HEK293 (cell line): ENCODE data around the gene MS4A15.

Source experiments
- CTCF ChIA-PET: fragments of 350-600 bp; formaldehyde crosslinking; extraction: SDS; loops from one replicate; lab custom pipeline; 2021; ENCODE audit warnings: antibody characterized with exemption; lab: Yijun Ruan, JAX
- POLR2A ChIA-PET: fragments of 300-600 bp; formaldehyde crosslinking; extraction: SDS; loops from one replicate; lab custom pipeline; 2020; ENCODE audit warnings: antibody characterized with exemption, inconsistent platforms; lab: Yijun Ruan, JAX
- H3K27ac ChIP-seq: fragments of 200-500 bp; sonication (Bioruptor generic); 2 replicates; pipeline ENCODE4 v1.5.1; 2014; ENCODE audit warnings: low read depth, low read length, control low read depth, inconsistent platforms; ENCODE audit errors: extremely low read depth
- H3K36me3 ChIP-seq, 2 experiments: fragments of 200-500 bp in 1 of 2; sonication (Bioruptor generic) in 1 of 2; 1 replicate in 1 of 2; 2 replicates in 1 of 2; pipeline ENCODE4 v1.5.1; 2014 to 2017; ENCODE audit warnings: inconsistent platforms in 2 of 2, low read length in 2 of 2; ENCODE audit not compliant: control insufficient read depth in 2 of 2, insufficient read depth in 1 of 2
- H3K4me1 ChIP-seq: fragments of 200-500 bp; sonication (Bioruptor generic); 2 replicates; pipeline ENCODE4 v1.5.1; 2014; ENCODE audit warnings: mild to moderate bottlenecking, low read length, inconsistent platforms; ENCODE audit not compliant: control insufficient read depth, insufficient read depth
- H3K4me3 ChIP-seq: 2 replicates; pipeline ENCODE4 v1.5.1; 2011; ENCODE audit warnings: low read depth, mild to moderate bottlenecking, control low read depth, low read length, moderate library complexity
- H3K9me3 ChIP-seq: fragments of 200-500 bp; sonication (Bioruptor generic); 2 replicates; pipeline ENCODE4 v1.5.1; 2014; ENCODE audit warnings: low read depth, low read length, inconsistent platforms; ENCODE audit not compliant: control insufficient read depth, insufficient read depth
- HOXD13 ChIP-seq: sonication (generic); formaldehyde crosslinking; IDR thresholded peaks from 2 replicates; pipeline ENCODE4 v1.8.0; 2022; ENCODE audit warnings: missing genetic modification reagents, borderline replicate concordance
- MZF1 ChIP-seq: fragments of 450-650 bp; formaldehyde crosslinking; IDR thresholded peaks from 2 replicates; pipeline ENCODE4 v1.5.1; 2017; ENCODE audit warnings: missing biosample characterization, missing genetic modification characterization, borderline replicate concordance
- ZBTB49 ChIP-seq: fragments of 450-650 bp; formaldehyde crosslinking; IDR thresholded peaks from 2 replicates; pipeline ENCODE4 v1.5.1; 2016; ENCODE audit warnings: missing biosample characterization, missing genetic modification characterization, low read depth
- ZNF37A ChIP-seq: fragments of 450-650 bp; IDR thresholded peaks from 2 replicates; pipeline ENCODE4 v1.5.1; 2018; ENCODE audit warnings: missing biosample characterization, missing genetic modification characterization
- ZNF398 ChIP-seq: fragments of 450-650 bp; formaldehyde crosslinking; IDR thresholded peaks from 2 replicates; pipeline ENCODE4 v1.5.1; 2017; ENCODE audit warnings: missing biosample characterization, missing genetic modification characterization
- ZNF426 ChIP-seq: fragments of 450-650 bp; formaldehyde crosslinking; IDR thresholded peaks from 2 replicates; pipeline ENCODE4 v1.5.1; 2017; ENCODE audit warnings: missing biosample characterization, missing genetic modification characterization, mild to moderate bottlenecking, inconsistent platforms, moderate library complexity
- ZNF530 ChIP-seq: fragments of 450-650 bp; formaldehyde crosslinking; IDR thresholded peaks from 2 replicates; pipeline ENCODE4 v1.5.1; 2016; ENCODE audit warnings: low read depth, missing biosample characterization, missing genetic modification characterization
- ZNF549 ChIP-seq: fragments of 450-650 bp; IDR thresholded peaks from 2 replicates; pipeline ENCODE4 v1.5.1; 2018; ENCODE audit warnings: missing biosample characterization, missing genetic modification characterization, mild to moderate bottlenecking, inconsistent platforms, moderate library complexity
- ZNF585B ChIP-seq: fragments of 450-650 bp; formaldehyde crosslinking; IDR thresholded peaks from 2 replicates; pipeline ENCODE4 v1.5.1; 2016; ENCODE audit warnings: missing biosample characterization, missing genetic modification characterization
- ZNF626 ChIP-seq: fragments of 450-650 bp; sonication (Bioruptor Pico); formaldehyde crosslinking; IDR thresholded peaks from 2 replicates; pipeline ENCODE4 v1.5.1; 2018; ENCODE audit warnings: missing biosample characterization, missing genetic modification characterization, inconsistent platforms
- ZNF654 ChIP-seq: fragments of 450-650 bp; formaldehyde crosslinking; IDR thresholded peaks from 2 replicates; pipeline ENCODE4 v1.5.1; 2016; ENCODE audit warnings: low read depth, missing biosample characterization, missing genetic modification characterization
- ZNF658 ChIP-seq: fragments of 450-650 bp; formaldehyde crosslinking; IDR thresholded peaks from 2 replicates; pipeline ENCODE4; 2016; ENCODE audit warnings: missing biosample characterization, missing genetic modification characterization
- ZNF670 ChIP-seq: fragments of 450-650 bp; formaldehyde crosslinking; IDR thresholded peaks from 2 replicates; pipeline ENCODE4 v1.5.1; 2016; ENCODE audit warnings: missing biosample characterization, missing genetic modification characterization, low read depth
- ZNF704 ChIP-seq: fragments of 450-650 bp; formaldehyde crosslinking; IDR thresholded peaks from 2 replicates; pipeline ENCODE4 v1.5.1; 2016; ENCODE audit warnings: missing biosample characterization, missing genetic modification characterization
- TF ChIP-seq, protein P1 (sequence below): fragments of 450-650 bp; formaldehyde crosslinking; IDR thresholded peaks from 2 replicates; pipeline ENCODE4 v1.5.1; 2016; ENCODE audit warnings: missing biosample characterization, missing genetic modification characterization
- TF ChIP-seq, protein P2 (sequence below): fragments of 450-650 bp; formaldehyde crosslinking; IDR thresholded peaks from 2 replicates; pipeline ENCODE4 v1.5.1; 2017; ENCODE audit warnings: missing biosample characterization, missing genetic modification characterization
- TF ChIP-seq, protein P3 (sequence below): fragments of 450-650 bp; IDR thresholded peaks from 2 replicates; pipeline ENCODE4 v1.5.1; 2018; ENCODE audit warnings: missing biosample characterization, missing genetic modification characterization
- TF ChIP-seq, protein P4 (sequence below): fragments of 450-650 bp; formaldehyde crosslinking; IDR thresholded peaks from 2 replicates; pipeline ENCODE4 v1.5.1; 2016; ENCODE audit warnings: missing biosample characterization, missing genetic modification characterization
- TF ChIP-seq, protein P5 (sequence below): fragments of 450-650 bp; formaldehyde crosslinking; IDR thresholded peaks from 2 replicates; pipeline ENCODE4 v1.5.1; 2016; ENCODE audit warnings: missing biosample characterization, missing genetic modification characterization

The MS4A15 gene

GRCh38 chr11:60725592-60725991, 31.1 kb upstream of the MS4A15 start:
- no peak overlapping the region for H3K27ac ChIP-seq
- no peak overlapping the region for H3K4me3 ChIP-seq
- H3K9me3 ChIP-seq, result no peaks in the 10 kb centered on the region
- H3K36me3 ChIP-seq, result no peaks in the 10 kb centered on the region
- TF ChIP-seq, protein P1, sequence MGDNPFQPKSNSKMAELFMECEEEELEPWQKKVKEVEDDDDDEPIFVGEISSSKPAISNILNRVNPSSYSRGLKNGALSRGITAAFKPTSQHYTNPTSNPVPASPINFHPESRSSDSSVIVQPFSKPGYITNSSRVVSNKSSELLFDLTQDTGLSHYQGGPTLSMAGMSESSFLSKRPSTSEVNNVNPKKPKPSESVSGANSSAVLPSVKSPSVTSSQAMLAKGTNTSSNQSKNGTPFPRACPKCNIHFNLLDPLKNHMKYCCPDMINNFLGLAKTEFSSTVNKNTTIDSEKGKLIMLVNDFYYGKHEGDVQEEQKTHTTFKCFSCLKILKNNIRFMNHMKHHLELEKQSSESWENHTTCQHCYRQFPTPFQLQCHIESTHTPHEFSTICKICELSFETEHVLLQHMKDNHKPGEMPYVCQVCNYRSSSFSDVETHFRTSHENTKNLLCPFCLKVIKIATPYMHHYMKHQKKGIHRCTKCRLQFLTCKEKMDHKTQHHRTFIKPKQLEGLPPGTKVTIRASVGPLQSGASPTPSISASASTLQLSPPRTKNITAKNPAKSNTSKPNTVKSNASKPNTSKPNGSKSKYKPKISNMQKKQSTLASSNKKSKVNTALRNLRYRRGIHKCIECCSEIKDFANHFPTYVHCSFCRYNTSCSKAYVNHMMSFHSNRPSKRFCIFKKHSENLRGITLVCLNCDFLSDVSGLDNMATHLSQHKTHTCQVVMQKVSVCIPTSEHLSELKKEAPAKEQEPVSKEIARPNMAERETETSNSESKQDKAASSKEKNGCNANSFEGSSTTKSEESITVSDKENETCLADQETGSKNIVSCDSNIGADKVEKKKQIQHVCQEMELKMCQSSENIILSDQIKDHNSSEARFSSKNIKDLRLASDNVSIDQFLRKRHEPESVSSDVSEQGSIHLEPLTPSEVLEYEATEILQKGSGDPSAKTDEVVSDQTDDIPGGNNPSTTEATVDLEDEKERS (tag by site-specific recombination), result no peak
- TF ChIP-seq ZNF626 (tag by site-specific recombination) (no peak), ZNF654 (no peak), ZNF426 (tag by site-specific recombination) (no peak), ZNF704 (tag by site-specific recombination) (no peak), ZNF585B (tag by site-specific recombination) (no peak)
- TF ChIP-seq, protein P2, sequence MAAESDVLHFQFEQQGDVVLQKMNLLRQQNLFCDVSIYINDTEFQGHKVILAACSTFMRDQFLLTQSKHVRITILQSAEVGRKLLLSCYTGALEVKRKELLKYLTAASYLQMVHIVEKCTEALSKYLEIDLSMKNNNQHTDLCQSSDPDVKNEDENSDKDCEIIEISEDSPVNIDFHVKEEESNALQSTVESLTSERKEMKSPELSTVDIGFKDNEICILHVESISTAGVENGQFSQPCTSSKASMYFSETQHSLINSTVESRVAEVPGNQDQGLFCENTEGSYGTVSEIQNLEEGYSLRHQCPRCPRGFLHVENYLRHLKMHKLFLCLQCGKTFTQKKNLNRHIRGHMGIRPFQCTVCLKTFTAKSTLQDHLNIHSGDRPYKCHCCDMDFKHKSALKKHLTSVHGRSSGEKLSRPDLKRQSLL (tag by site-specific recombination), result no peak
- TF ChIP-seq, protein P3, sequence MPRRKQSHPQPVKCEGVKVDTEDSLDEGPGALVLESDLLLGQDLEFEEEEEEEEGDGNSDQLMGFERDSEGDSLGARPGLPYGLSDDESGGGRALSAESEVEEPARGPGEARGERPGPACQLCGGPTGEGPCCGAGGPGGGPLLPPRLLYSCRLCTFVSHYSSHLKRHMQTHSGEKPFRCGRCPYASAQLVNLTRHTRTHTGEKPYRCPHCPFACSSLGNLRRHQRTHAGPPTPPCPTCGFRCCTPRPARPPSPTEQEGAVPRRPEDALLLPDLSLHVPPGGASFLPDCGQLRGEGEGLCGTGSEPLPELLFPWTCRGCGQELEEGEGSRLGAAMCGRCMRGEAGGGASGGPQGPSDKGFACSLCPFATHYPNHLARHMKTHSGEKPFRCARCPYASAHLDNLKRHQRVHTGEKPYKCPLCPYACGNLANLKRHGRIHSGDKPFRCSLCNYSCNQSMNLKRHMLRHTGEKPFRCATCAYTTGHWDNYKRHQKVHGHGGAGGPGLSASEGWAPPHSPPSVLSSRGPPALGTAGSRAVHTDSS (tag by site-specific recombination), result no peak
- CTCF ChIA-PET, result no interaction called here
- POLR2A ChIA-PET, result no interaction called here
- no peaks in the 10 kb centered on the region for H3K4me1 ChIP-seq

DNA sequence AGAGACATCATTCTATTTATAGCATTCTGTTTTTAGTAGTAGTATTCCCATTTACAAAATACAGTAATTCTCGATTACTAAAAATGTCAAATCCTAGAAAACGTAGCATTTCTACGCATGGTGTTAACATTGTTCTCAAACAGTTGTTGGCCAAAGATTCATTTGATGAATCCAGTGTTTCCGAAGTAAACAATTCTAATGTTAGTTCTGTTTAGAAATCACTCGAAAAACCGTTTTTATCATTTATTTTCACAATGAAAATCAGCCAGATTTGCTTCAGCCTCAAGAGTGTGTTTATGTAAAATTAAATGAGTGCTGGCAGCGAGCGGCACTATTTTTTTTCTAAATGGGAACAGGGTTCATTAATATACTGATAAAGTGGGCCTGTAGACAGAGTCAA, 25.1 kb upstream of the MS4A15 start:
- H3K27ac ChIP-seq, result no peak overlapping the region
- CTCF ChIA-PET, result no interaction called here
- H3K9me3 ChIP-seq, result no peaks in the 10 kb centered on the region
- no peak overlapping the region for H3K4me3 ChIP-seq
- no peaks in the 10 kb centered on the region for H3K36me3 ChIP-seq
- POLR2A ChIA-PET, result no interaction called here
- H3K4me1 ChIP-seq, result no peaks in the 10 kb centered on the region
- TF ChIP-seq HOXD13 (CRISPR knock-in tag) (no peak), ZNF530 (tag by site-specific recombination) (no peak), ZBTB49 (tag by site-specific recombination) (no peak), MZF1 (tag by site-specific recombination) (no peak), ZNF549 (tag by site-specific recombination) (no peak), ZNF37A (tag by site-specific recombination) (no peak), ZNF658 (no peak), ZNF398 (tag by site-specific recombination) (no peak), ZNF670 (tag by site-specific recombination) (no peak)
- TF ChIP-seq, protein P4, sequence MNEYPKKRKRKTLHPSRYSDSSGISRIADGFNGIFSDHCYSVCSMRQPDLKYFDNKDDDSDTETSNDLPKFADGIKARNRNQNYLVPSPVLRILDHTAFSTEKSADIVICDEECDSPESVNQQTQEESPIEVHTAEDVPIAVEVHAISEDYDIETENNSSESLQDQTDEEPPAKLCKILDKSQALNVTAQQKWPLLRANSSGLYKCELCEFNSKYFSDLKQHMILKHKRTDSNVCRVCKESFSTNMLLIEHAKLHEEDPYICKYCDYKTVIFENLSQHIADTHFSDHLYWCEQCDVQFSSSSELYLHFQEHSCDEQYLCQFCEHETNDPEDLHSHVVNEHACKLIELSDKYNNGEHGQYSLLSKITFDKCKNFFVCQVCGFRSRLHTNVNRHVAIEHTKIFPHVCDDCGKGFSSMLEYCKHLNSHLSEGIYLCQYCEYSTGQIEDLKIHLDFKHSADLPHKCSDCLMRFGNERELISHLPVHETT (tag by site-specific recombination), result no peak
- TF ChIP-seq, protein P5, sequence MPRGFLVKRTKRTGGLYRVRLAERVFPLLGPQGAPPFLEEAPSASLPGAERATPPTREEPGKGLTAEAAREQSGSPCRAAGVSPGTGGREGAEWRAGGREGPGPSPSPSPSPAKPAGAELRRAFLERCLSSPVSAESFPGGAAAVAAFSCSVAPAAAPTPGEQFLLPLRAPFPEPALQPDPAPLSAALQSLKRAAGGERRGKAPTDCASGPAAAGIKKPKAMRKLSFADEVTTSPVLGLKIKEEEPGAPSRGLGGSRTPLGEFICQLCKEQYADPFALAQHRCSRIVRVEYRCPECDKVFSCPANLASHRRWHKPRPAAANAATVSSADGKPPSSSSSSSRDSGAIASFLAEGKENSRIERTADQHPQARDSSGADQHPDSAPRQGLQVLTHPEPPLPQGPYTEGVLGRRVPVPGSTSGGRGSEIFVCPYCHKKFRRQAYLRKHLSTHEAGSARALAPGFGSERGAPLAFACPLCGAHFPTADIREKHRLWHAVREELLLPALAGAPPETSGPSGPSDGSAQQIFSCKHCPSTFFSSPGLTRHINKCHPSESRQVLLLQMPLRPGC, result no peak
